AG08395 (cell line): ENCODE results near the gene AARSD1.
"Not testable (repeated sequence)": the region's sequence is repeated elsewhere in the genome, so short reads cannot be mapped to it uniquely, and the experiment has no call there.

Source experiments
- DNase-seq: peaks from one replicate; pipeline ENCODE4 v3.0.0; 2012; ENCODE audit warnings: mixed read lengths, low spot score

AARSD1 gene

DNA sequence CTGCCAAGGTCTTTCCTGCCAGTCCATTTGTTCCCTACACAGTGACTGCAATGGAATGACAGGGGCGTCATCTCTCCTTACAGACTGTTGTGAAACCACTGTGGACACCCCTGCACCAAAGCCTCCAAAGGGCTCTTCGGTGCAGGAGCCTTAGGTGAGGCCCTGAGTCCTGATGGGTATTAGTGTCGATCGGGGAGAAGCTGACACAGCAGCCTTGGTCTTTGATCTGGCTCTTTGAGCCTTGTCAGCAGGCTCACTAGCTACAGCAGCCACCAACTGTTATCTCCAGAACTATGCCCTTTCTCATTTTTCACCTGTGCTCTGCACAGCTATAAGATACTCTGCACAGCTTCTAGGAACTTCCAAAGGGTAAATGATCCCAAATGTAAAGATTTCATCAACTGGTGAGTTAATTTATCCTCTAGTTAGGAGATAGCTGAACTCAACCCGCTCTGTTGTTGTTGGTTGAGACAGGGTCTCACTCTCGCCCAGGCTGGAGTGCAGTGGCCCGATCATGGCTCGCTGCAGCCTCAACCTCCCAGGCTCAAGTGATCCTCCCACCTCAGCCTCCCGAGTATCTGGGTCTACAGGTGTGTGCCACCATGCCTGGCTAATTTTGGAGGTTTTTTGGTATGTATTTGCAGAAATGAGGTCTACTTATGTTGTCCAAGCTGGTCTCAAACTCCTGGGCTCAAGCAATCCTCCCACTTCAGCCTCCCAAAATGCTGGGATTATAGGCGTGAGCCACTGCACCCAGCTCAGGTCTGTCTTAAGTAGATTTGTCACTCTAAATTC, 44.0 kb downstream of the AARSD1 start:
- DNase-seq, result no peak

DNA sequence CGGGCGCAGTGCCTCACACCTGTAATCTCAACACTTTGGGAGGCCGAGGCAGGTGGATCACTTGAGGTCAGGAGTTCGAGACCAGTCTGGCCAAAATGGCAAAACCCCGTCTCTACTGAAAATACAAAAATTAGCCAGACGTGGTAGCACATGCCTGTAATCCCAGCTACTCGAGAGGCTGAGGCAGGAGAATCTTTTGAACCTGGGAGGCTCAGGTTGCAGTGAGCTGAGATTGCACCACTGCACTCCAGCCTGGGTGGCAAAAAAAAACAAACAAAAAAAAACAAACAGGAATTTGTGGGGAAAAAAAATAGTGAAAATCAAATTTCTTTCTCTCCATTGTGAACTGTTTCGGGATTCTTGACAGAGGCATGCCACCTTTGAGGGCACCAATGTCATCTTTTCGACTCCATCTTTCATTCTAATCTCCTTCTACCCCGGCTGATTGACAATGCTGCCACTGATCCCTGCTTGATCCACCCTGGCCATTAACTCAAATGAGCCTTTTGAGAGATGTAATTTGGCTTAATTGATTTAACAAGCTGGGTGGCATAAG, 44.7 kb downstream of the AARSD1 start:
- not testable (repeated sequence) for DNase-seq

DNA sequence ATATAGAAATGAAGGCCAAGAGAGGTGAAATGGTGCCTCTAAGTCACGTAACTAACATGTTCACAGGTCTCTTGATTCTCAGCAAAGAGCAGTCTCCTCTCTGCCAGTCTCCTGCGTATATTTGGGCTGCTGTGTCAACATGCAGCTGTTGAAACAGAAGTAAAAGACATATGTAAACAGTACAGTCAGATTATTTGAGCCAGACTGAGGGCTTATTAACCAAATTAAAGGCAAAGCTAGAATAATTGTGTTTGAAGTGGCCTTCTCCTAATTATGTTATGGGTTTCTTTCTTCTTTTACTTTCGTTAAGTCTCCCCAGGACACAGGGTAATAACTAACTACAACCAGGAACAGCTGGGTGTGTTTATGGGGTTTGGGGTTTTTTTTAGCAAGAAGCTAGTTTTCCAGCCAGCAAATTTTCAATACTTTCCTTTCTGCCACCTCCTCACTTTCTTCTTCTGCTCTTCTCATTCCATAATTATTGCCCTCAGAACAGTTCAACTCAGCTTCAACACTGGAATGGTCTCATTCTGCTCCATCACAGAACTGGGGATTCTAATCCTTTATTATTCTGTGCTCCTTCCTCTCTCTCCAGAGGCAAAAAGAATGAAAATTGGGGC, 45.2 kb downstream of the AARSD1 start:
- no peak for DNase-seq

DNA sequence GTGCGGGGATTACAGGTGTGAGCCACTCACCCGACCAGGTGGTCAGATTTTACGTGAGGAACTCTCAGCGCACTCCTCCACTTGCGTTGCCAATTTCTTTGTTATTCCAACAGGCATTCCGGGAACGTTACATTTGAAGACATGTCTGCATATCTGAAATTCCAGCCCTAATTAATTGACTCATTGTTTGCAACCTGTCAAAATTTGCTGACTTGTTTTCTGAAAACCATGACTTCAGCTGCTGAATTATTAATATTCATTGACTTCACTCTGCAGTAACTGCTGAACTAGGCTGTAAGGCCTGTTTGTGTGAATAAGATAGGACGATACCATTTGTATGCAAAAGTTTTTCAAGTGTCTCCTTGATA, 47.0 kb downstream of the AARSD1 start:
- DNase-seq, result no peak

DNA sequence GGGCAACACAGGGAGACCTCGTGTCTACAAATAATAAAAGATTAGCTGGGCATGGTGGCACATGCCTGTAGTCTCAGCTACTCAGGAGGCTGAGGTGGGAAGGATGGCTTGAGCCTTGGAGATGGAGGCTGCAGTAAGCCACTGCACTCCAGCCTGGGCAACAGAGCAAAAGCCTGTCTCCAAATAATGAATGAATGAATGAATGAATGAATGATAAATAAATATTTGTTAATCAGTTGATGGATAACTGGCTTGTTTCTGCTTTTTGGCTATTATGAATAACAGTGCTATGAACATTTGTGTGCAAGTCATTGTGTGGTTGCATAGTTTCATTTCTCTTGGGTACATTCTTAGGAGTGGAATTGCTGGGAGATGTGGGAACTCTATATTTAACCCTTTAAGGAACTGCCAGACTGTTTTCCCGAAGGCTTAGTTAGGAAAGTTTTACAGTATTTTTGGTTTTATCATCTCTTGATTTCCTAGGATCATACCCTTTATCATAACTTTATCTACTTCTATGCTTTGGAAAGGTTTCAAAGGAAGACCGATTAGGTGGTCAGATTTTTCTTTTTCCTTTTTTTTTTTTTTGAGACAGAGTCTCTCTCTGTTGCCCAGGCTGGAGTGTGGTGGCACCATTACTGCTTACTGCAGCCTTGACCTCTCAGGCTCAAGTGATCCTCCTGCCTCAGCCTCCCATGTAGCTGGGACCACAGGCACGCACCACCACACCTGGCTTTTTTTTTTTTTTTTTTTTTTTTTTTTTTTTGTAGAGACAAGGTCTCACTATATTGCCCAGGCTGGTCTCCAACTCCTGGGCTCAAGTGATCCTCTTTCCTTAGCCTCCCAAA, 47.6 kb downstream of the AARSD1 start:
- DNase-seq, result not testable (repeated sequence)

DNA sequence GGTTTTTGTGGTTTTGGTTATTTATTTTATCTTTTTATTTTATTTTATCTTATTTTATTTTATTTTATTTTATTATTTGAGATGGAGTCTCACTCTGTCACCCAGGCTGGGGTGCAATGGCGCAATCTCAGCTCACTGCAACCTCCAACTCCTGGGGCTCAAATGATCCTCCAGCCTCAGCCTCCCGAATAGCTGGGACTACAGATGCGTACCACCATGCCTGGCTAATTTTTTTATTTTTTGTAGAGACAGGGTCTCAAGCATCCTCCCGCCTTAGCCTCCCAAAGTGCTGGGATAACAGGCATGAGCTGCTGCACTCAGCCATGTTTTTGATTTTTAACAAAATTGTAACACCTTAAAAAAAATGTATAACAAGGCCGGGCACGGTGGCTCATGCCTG, 49.0 kb downstream of the AARSD1 start:
- not testable (repeated sequence) for DNase-seq

DNA sequence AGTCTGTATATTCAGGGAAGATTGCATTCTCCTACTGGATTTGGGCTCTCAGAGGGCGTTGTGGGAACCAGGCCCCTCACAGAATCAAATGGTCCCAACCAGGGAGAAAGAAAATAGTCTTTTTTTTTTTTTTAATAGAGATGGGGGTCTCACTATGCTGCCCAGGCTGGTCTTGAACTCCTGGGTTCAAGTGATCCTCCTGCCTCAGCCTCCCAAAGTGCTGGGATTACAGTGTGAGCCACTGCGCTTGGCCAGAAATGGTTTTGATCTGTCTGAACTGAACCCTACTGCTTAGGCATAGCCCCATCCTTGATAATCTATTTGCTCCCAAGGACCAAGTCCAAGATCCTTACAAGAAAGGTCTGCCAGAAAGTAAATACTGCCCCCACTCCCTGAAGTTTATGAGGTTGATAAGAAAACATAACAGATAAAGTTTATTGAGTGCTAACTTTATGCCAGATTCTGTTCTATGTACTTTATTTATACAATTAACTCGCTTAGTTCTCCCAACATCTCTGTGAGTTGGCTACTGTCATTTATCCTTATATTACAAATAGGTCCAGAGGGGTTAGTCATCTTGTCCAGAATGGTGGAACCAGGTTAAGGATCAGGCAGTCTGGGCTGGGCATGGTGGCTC, 50.2 kb downstream of the AARSD1 start:
- no peak for DNase-seq

DNA sequence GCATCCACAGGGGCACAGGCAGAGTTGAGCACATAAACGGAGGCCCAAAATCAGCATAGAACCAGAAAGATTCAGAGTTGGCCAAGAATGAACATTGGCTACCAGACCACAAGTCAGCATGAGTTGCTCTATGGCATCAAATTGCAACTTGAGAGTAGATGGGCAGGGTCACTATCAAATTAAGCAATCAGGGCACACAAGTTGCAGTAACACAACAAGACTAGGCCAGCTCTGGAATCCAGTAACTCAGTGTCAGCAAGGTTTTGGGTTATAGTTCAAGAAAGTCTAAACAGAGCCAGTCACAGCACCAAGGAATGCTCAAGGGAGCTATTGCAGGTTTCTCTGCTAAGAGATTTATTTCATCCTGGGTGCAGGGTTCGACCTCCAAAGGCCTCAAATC, 50.7 kb downstream of the AARSD1 start:
- DNase-seq, result no peak

DNA sequence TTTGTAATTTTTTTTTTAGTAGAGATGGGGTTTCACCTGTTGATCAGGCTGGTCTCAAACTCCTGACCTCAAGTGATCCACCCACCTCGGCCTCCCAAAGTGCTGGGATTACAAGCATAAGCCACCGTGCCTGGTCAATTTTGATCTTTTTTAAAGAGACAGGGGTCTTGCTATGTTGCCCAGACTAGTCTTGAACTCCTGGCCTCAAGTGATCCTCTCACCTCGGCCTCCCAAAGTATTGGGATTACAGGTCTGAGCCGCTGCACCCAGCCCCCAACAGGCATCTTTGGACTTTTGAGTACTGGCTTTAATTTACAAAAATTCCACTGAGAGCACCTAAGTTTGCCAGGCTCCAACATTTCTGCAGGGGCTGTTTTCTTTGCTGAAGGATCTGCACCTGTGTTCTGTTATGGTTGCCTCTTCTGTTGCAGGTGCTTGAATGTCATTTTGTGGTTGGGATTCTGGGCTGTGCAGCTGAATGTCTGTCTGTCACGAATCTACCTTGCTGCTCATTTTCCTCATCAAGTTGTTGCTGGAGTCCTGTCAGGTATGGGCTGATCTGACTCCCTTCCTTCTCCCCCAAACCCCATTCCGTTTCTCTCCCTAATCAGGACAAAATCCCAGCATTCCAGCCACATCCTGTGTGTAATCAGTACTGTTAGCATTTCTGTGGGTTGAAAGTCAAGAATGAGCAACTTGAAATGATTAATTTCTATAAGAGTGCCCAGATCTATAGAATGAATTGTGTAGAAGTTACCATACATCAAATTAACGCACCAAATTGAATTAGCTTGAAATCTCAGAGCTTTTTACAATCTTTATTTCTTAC, 55.2 kb downstream of the AARSD1 start:
- no peak for DNase-seq

DNA sequence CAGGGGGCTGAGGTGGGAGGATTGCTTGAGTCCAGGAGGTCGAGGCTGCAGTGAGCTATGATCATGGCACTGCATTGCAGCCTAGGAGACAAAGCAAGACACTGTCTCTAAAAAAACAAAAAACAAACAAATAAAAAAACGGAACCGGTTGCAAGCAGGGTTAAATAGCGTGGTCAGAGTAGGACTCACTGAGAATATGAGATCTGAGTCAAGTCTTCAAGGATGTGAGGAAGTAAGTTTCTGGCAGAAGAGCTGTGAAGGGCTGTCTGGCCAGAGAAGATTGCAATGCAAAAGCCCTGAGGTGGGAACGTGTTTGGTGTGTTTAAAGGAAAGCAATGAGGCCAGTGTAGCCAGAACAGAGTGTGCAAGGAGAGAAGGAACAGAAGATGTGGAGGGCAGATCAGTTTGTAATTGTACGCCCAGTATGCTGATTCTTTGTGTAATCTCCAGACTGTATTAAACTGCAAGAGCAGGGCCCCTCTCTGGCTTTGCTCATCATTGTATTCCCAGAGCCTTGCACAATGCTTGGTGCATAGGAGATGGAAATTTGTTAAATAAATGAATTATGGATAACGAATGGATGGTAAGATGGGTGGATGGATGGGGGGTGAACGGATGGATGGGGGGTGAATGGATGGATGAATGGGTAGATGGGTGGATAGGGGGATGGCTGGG, 57.3 kb downstream of the AARSD1 start:
- no peak for DNase-seq

DNA sequence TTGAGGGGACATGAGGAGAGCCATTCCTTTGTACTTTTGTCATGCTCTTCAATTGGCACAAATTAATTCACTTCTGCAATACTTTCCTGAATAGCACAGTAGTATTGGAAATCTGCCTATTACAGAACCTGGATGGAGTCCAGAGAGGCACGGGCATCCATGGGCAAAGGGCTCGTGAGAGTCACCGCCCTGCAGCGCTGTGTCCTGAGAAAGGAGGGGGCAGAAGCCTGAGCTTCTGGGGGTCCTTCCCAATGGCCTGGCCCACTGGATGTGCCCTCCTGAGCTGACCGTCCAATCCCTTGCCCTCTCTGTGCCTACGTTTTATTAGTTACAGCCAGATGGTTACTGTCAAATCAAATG, 60.2 kb downstream of the AARSD1 start:
- no peak for DNase-seq

DNA sequence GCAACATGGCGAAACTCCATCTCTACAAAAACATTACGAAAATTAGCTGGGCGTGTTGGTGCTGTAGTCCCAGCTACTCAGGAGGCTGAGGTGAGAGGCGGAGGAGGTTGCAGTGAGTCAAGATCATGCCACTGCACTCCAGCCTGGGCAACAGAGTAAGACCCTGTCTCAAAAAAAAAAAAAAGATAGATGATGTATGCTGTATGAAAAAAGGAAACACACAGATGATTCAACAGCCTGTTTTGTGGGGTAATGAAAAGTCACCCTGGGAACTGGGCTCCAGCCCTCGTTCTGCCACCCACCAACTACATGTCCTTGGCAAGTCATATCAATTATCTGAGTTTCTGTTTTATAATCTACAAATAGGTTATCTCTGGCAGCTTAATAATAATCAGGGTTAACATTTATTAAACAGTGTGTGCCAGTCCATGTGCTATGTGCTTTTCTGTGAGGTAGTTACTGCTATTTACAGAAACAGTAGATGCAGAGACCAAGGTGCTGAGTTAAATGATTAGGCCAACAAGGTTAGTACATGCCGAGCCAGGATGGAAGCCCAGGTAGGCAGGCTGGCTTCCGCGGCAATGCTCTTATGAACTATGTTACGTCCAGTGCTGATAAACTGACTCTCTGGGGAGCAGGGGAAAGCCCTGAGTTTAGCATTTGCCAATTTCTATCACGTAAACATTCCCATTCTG, 62.6 kb downstream of the AARSD1 start:
- no peak for DNase-seq
